Peyer's patch (tissue), 4 donors: ENCODE measurements around the gene PLA2G2C. TPM values are rescaled to one million over a fixed set of nuclear protein-coding genes. Genes with fewer than 3 reads are reported as not detected.

Experiments used
- DNase-seq, 3 donors: peaks; one replicate each; pipeline ENCODE4 v3.0.0-alpha.2; 2017 to 2019
- H3K27ac ChIP-seq, 4 donors: fragments of 200-600 bp; sonication (generic); one replicate each; pipeline ENCODE4 v1.5.1; 2016 to 2019
- H3K27me3 ChIP-seq, 2 donors: fragments of 200-600 bp; sonication (generic); one replicate each; pipeline ENCODE4 v1.5.1; 2019
- H3K36me3 ChIP-seq, 3 donors: fragments of 200-600 bp; sonication (generic); one replicate each; pipeline ENCODE4 v1.5.1; 2016 to 2019
- H3K4me1 ChIP-seq, 4 donors: fragments of 200-600 bp; sonication (generic); one replicate each; pipeline ENCODE4 v1.5.1; 2016 to 2019
- H3K4me3 ChIP-seq, 4 donors: fragments of 200-600 bp; sonication (generic); 1 replicate in 3 of 4; 2 replicates in 1 of 4; pipeline ENCODE4 v1.5.1; 2016 to 2019; ENCODE audit warnings: mild to moderate bottlenecking in 1 of 4
- H3K9me3 ChIP-seq, 4 donors: fragments of 200-600 bp; sonication (generic); one replicate each; pipeline ENCODE4 v1.5.1; 2016 to 2019; ENCODE audit warnings: mild to moderate bottlenecking in 1 of 4
- POLR2A ChIP-seq, 2 donors: fragments of 450-650 bp; IDR thresholded peaks; one replicate each; pipeline ENCODE4 v1.5.1; 2017; ENCODE audit warnings: antibody characterized with exemption in 2 of 2, mild to moderate bottlenecking in 2 of 2, moderate library complexity in 2 of 2
- total RNA-seq, 4 donors: library from RNA; depleted of rRNA; stranded (reverse); fragments of >200 nt; gene quantifications; one replicate each; pipeline ENCODE4 v1.1.0, GENCODE V29; 2016
- TF ChIP-seq, protein P1 (sequence below), 6 experiments: fragments of 450-650 bp in 4 of 6; fragments of 200-600 bp in 2 of 6; sonication (generic) in 1 of 6; IDR thresholded peaks; one replicate each; pipeline ENCODE4 v1.5.1; 2017 to 2019; ENCODE audit warnings: antibody characterized with exemption in 6 of 6, mild to moderate bottlenecking in 3 of 6, moderate library complexity in 1 of 6

PLA2G2C gene
- total RNA-seq, 4 donors from 2014 or later: 1.0 TPM; not detected in 3

DNA sequence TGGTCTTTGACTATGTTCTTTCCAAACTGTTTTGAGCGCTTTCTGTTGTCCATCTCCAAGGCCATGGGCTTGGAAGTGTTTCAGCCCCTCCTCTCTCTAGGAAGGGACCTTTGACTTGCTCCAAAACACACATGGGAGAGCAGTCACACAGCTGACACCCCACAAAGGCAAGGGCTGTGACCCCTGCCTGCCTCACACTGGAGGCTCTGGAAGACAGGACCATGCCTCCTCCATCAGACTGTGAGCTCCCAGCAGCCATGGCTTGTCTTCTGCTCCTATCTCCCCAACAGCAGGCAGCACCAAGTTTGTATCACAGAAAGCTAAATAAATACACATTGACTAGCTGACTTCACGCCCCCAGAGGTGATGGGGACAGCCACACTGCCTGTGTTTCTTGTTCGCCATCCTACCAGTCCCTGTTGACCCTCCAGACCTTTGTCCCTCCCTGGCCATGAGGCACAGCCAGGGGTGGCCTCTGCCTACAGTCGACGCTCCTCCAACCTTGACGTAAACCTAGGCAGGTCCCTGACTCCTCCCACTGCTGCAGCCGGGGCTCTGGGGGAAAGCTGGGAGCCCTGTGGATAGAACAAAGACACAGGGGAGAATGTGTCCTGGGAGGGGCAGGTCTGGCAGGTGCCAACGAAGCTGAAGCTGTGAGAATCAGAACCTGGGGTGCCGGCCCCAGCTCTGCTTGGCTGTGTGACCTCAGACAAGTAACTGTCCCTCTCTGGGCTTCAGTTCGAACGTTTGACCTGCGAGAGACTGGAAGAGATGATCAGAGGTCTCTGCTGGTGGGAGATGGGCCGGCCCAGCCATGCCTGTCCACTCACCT lies 42.4 kb downstream of the PLA2G2C start:
- Histone ChIP-seq H3K9me3 (no peaks in the 10 kb centered on the region), H3K27ac (no peak overlapping the region), H3K36me3 (no peaks in the 10 kb centered on the region), H3K4me3 (no peak overlapping the region), H3K4me1 (no peaks in the 10 kb centered on the region), H3K27me3 (no peaks in the 10 kb centered on the region)
- TF ChIP-seq POLR2A (IDR thresholded peaks at IDR 0.05): no peak
- TF ChIP-seq, protein P1, sequence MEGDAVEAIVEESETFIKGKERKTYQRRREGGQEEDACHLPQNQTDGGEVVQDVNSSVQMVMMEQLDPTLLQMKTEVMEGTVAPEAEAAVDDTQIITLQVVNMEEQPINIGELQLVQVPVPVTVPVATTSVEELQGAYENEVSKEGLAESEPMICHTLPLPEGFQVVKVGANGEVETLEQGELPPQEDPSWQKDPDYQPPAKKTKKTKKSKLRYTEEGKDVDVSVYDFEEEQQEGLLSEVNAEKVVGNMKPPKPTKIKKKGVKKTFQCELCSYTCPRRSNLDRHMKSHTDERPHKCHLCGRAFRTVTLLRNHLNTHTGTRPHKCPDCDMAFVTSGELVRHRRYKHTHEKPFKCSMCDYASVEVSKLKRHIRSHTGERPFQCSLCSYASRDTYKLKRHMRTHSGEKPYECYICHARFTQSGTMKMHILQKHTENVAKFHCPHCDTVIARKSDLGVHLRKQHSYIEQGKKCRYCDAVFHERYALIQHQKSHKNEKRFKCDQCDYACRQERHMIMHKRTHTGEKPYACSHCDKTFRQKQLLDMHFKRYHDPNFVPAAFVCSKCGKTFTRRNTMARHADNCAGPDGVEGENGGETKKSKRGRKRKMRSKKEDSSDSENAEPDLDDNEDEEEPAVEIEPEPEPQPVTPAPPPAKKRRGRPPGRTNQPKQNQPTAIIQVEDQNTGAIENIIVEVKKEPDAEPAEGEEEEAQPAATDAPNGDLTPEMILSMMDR (IDR thresholded peaks at IDR 0.05): no peak
- DNase-seq: no peak

DNA sequence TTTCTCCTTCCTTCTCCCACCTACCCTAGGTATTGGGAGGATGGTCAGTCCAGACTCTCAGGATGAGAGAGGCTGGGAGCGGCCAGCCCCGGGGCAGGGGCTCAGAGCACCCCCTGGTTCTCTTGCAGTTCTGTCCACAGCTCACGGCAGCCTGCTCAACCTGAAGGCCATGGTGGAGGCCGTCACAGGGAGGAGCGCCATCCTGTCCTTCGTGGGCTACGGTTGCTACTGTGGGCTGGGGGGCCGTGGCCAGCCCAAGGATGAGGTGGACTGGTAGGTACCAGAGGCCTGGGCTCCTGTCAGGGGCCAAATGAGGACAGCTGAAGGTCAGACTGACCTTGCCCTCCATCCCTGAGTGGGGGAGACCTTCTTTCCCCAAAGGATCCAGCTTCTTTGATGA lies 43.0 kb downstream of the PLA2G2C start:
- Histone ChIP-seq H3K9me3 (no peaks in the 10 kb centered on the region), H3K4me1 (no peaks in the 10 kb centered on the region), H3K27ac (no peak overlapping the region), H3K36me3 (no peaks in the 10 kb centered on the region), H3K4me3 (no peak overlapping the region), H3K27me3 (no peaks in the 10 kb centered on the region)
- no peak for DNase-seq
- TF ChIP-seq, protein P1 (IDR thresholded peaks at IDR 0.05): no peak
- no peak for TF ChIP-seq POLR2A (IDR thresholded peaks at IDR 0.05)

- H3K27me3 ChIP-seq: no peaks in the 10 kb centered on the region
- DNase-seq: peak in 1 of 3 donors; percentile 13
- no peak overlapping the region for H3K4me3 ChIP-seq
- TF ChIP-seq POLR2A (IDR thresholded peaks at IDR 0.05): no peak
- TF ChIP-seq, protein P1 (IDR thresholded peaks at IDR 0.05): no peak
- H3K9me3 ChIP-seq: no peaks in the 10 kb centered on the region
- H3K27ac ChIP-seq: no peak overlapping the region
- H3K36me3 ChIP-seq: no peaks in the 10 kb centered on the region
- no peaks in the 10 kb centered on the region for H3K4me1 ChIP-seq
These were observed 44.2 kb downstream of the PLA2G2C start for GRCh38 chr1:20142001-20142710.

- DNase-seq: peak in 1 of 3 donors; percentile 26
- Histone ChIP-seq H3K4me1 (no peaks in the 10 kb centered on the region), H3K27me3 (no peaks in the 10 kb centered on the region), H3K27ac (no peak overlapping the region), H3K36me3 (no peaks in the 10 kb centered on the region), H3K9me3 (no peaks in the 10 kb centered on the region), H3K4me3 (no peak overlapping the region)
- TF ChIP-seq POLR2A (IDR thresholded peaks at IDR 0.05): no peak
- TF ChIP-seq, protein P1 (IDR thresholded peaks at IDR 0.05): no peak
These were observed 44.9 kb downstream of the PLA2G2C start for GRCh38 chr1:20141466-20141865.

DNA sequence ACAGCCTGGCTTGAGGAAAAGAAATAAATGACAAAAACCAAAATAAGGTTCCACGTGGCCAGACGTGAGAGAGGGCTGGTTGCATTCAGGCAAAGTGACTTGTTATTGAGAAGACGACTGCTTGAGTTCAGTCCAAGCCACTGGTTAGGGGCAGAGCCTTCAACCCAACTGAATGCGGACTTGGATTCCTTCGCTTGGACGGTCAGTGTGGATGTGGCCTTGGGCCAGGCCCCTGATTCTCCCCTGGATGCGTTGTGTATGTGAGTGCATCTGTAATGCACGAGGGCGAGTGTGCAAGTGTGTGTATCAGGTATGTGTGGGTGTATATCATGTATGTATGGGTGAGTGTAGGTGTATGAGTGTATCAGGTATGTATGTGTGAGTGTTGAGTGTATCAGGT lies 45.3 kb downstream of the PLA2G2C start:
- H3K27me3 ChIP-seq: no peaks in the 10 kb centered on the region
- H3K9me3 ChIP-seq: no peaks in the 10 kb centered on the region
- no peak overlapping the region for H3K27ac ChIP-seq
- no peak for TF ChIP-seq POLR2A (IDR thresholded peaks at IDR 0.05)
- TF ChIP-seq, protein P1 (IDR thresholded peaks at IDR 0.05): no peak
- H3K4me3 ChIP-seq: no peak overlapping the region
- DNase-seq: peak in 1 of 3 donors; percentile 15
- H3K36me3 ChIP-seq: no peaks in the 10 kb centered on the region
- no peaks in the 10 kb centered on the region for H3K4me1 ChIP-seq
